ENCODE data around the gene GNG14.

DNA sequence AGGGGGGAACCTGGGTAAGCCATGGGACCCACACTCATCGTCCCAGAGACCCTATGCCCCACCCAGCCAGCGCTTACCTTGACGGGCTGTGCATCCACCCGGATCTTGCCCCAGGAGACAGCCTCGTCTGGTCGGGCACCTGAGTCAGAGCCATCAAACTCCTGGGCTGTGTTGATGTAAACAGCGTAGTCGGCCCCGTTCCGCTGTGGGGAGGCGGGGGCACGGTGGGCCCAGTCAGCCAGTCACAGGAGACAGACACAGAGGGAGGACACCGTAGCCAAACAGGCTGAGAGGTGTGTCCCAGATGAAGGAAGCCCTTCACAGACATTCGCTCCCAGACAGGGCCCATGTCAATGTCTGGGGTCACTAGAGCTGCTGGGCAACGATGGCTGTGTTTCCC lies 11.9 kb upstream of the GNG14 start:
- TF ChIP-seq, protein P1, sequence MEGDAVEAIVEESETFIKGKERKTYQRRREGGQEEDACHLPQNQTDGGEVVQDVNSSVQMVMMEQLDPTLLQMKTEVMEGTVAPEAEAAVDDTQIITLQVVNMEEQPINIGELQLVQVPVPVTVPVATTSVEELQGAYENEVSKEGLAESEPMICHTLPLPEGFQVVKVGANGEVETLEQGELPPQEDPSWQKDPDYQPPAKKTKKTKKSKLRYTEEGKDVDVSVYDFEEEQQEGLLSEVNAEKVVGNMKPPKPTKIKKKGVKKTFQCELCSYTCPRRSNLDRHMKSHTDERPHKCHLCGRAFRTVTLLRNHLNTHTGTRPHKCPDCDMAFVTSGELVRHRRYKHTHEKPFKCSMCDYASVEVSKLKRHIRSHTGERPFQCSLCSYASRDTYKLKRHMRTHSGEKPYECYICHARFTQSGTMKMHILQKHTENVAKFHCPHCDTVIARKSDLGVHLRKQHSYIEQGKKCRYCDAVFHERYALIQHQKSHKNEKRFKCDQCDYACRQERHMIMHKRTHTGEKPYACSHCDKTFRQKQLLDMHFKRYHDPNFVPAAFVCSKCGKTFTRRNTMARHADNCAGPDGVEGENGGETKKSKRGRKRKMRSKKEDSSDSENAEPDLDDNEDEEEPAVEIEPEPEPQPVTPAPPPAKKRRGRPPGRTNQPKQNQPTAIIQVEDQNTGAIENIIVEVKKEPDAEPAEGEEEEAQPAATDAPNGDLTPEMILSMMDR (IDR thresholded peaks at IDR 0.05): no peak
- TF ChIP-seq POLR2A (IDR thresholded peaks at IDR 0.05) (no peak), POLR2AphosphoS5 (IDR thresholded peaks at IDR 0.05) (no peak), EP300 (IDR thresholded peaks at IDR 0.05) (no peak)
